H1 (cell line): ENCODE data around the gene CCDC144A. TPM values are rescaled to one million over a fixed set of nuclear protein-coding genes. Genes with fewer than 3 reads are reported as not detected.
"Not testable (repeated sequence)": the region's sequence is repeated elsewhere in the genome, so short reads cannot be mapped to it uniquely, and the experiment has no call there.

Source experiments
- CTCF ChIA-PET: fragments of 300-600 bp; sonication (Branson Sonifier 250); formaldehyde crosslinking; loops from one replicate; lab custom pipeline; 2021; ENCODE audit not compliant: partially characterized antibody; lab: Charles Lee
- POLR2A ChIA-PET: fragments of 300-600 bp; sonication (Branson Sonifier 250); formaldehyde crosslinking; loops from one replicate; lab custom pipeline; 2021; ENCODE audit warnings: inconsistent platforms; ENCODE audit not compliant: partially characterized antibody; lab: Charles Lee
- DNase-seq, 2 experiments: peaks; one replicate each; pipeline versions ENCODE4 v3.0.0 to v3.0.0-alpha.2; 2010 to 2022; ENCODE audit warnings: low spot score in 2 of 2, low read depth in 1 of 2, mixed read lengths in 1 of 2
- FAIRE-seq: peaks from 2 replicates; lab custom pipeline; 2011; peaks lifted over from hg19 to GRCh38; lab: Jason Lieb, UNC
- H2AFZ ChIP-seq: 2 replicates; pipeline ENCODE4 v1.8.1; 2012; ENCODE audit warnings: low read length, inconsistent platforms
- H2AK5ac ChIP-seq: 2 replicates; pipeline ENCODE4 v1.6.1; 2013; ENCODE audit warnings: low read depth, low read length
- H2BK120ac ChIP-seq: replicated peaks from 2 replicates; pipeline ENCODE3; 2013; ENCODE audit warnings: low read depth, low read length, inconsistent platforms
- H2BK12ac ChIP-seq: 2 replicates; pipeline ENCODE4 v1.6.1; 2013; ENCODE audit warnings: low read depth, low read length
- H2BK15ac ChIP-seq: 2 replicates; pipeline ENCODE4 v1.6.1; 2013; ENCODE audit warnings: low read length
- H2BK20ac ChIP-seq: 2 replicates; pipeline ENCODE4 v1.6.1; 2013; ENCODE audit warnings: low read length
- H2BK5ac ChIP-seq: 2 replicates; pipeline ENCODE4 v1.6.1; 2013; ENCODE audit warnings: low read depth, low read length
- H3K14ac ChIP-seq: 2 replicates; pipeline ENCODE4 v1.6.1; 2013; ENCODE audit warnings: inconsistent platforms; ENCODE audit not compliant: insufficient read length
- H3K18ac ChIP-seq: 2 replicates; pipeline ENCODE4 v1.6.1; 2013; ENCODE audit warnings: low read length; ENCODE audit errors: extremely low read depth
- H3K23ac ChIP-seq: 2 replicates; pipeline ENCODE4 v1.6.1; 2013; ENCODE audit warnings: inconsistent platforms; ENCODE audit not compliant: insufficient read length
- H3K23me2 ChIP-seq: 2 replicates; pipeline ENCODE4 v1.6.1; 2013; ENCODE audit warnings: low read depth, low read length
- H3K27ac ChIP-seq: 2 replicates; pipeline ENCODE4 v1.6.1; 2011; ENCODE audit warnings: low read depth, low read length, inconsistent platforms
- H3K27me3 ChIP-seq, 4 experiments: replicated peaks in 1 of 4; 1 replicate in 1 of 4; 2 replicates in 3 of 4; pipeline versions ENCODE4 v1.6.1 to v1.8.1; 2011 to 2013; ENCODE audit warnings: low read length in 3 of 4, mild to moderate bottlenecking in 3 of 4, inconsistent platforms in 2 of 4, mixed read lengths in 2 of 4, moderate library complexity in 1 of 4; ENCODE audit not compliant: control insufficient read depth in 3 of 4, insufficient read depth in 3 of 4; ENCODE audit errors: extremely low read depth in 1 of 4
- H3K36me3 ChIP-seq, 4 experiments: 2 replicates each; pipeline versions ENCODE4 v1.6.1 to v1.8.1; 2011 to 2013; ENCODE audit warnings: mild to moderate bottlenecking in 4 of 4, low read length in 3 of 4, moderate library complexity in 2 of 4, control low read depth in 1 of 4, inconsistent platforms in 1 of 4; ENCODE audit not compliant: insufficient read depth in 4 of 4, control insufficient read depth in 2 of 4
- H3K4ac ChIP-seq: replicated peaks from 2 replicates; pipeline ENCODE3; 2013; ENCODE audit warnings: low read length, low read depth, mixed read lengths, inconsistent platforms; ENCODE audit not compliant: insufficient read length
- H3K4me1 ChIP-seq, 4 experiments: replicated peaks in 1 of 4; 1 replicate in 1 of 4; 2 replicates in 3 of 4; pipeline versions ENCODE4 v1.6.1 to v1.8.1; 2011 to 2013; ENCODE audit warnings: low read length in 3 of 4, inconsistent platforms in 2 of 4, mixed read lengths in 1 of 4; ENCODE audit not compliant: insufficient read depth in 4 of 4, control insufficient read depth in 3 of 4
- H3K4me2 ChIP-seq, 2 experiments: 2 replicates each; pipeline versions ENCODE4 v1.6.1 to v1.8.1; 2011 to 2013; ENCODE audit warnings: low read depth in 2 of 2, low read length in 2 of 2, control low read depth in 1 of 2, inconsistent platforms in 1 of 2, mild to moderate bottlenecking in 1 of 2; ENCODE audit not compliant: insufficient read depth in 1 of 2
- H3K4me3 ChIP-seq, 4 experiments: fragments of 200-600, 300-600 bp in 1 of 4; sonication (generic), shearing (Covaris generic), sonication (Bioruptor Twin) in 1 of 4; 2 replicates each; pipeline versions ENCODE4 v1.5.1 to v1.8.1; 2011 to 2016; ENCODE audit warnings: low read length in 4 of 4, low read depth in 3 of 4, control low read depth in 2 of 4, inconsistent platforms in 2 of 4, mild to moderate bottlenecking in 2 of 4, mixed read lengths in 1 of 4, moderate library complexity in 1 of 4; ENCODE audit not compliant: insufficient read depth in 2 of 4; ENCODE audit errors: extremely low read depth in 1 of 4
- H3K56ac ChIP-seq: replicated peaks from 2 replicates; pipeline ENCODE3; 2013; ENCODE audit warnings: low read depth, mild to moderate bottlenecking, mixed read lengths, low read length, inconsistent platforms; ENCODE audit not compliant: insufficient read length
- H3K79me1 ChIP-seq: 2 replicates; pipeline ENCODE4 v1.6.1; 2013; ENCODE audit warnings: low read depth, low read length, control low read depth
- H3K79me2 ChIP-seq, 2 experiments: 2 replicates each; pipeline versions ENCODE4 v1.6.1 to v1.8.1; 2012 to 2013; ENCODE audit warnings: low read length in 2 of 2, mild to moderate bottlenecking in 2 of 2, inconsistent platforms in 1 of 2; ENCODE audit not compliant: insufficient read depth in 2 of 2, control insufficient read depth in 1 of 2
- H3K9ac ChIP-seq, 4 experiments: replicated peaks in 1 of 4; 1 replicate in 1 of 4; 2 replicates in 3 of 4; pipeline versions ENCODE4 v1.6.1 to v1.8.1; 2011 to 2013; ENCODE audit warnings: low read depth in 3 of 4, low read length in 3 of 4, control low read depth in 2 of 4, mild to moderate bottlenecking in 2 of 4, moderate library complexity in 2 of 4, inconsistent platforms in 1 of 4; ENCODE audit errors: extremely low read depth in 1 of 4
- H3K9me3 ChIP-seq, 2 experiments: 2 replicates each; pipeline versions ENCODE4 v1.6.1 to v1.8.1; 2012 to 2013; ENCODE audit warnings: mild to moderate bottlenecking in 2 of 2, moderate library complexity in 2 of 2, control low read depth in 1 of 2, inconsistent platforms in 1 of 2, low read depth in 1 of 2, low read length in 1 of 2, mixed read lengths in 1 of 2; ENCODE audit not compliant: insufficient read depth in 2 of 2
- H4K20me1 ChIP-seq, 2 experiments: replicated peaks in 1 of 2; 2 replicates each; pipeline versions ENCODE3 to v1.8.1; 2011 to 2013; ENCODE audit warnings: inconsistent platforms in 2 of 2, low read length in 2 of 2, mild to moderate bottlenecking in 1 of 2; ENCODE audit not compliant: insufficient read depth in 2 of 2, control insufficient read depth in 1 of 2
- H4K5ac ChIP-seq: 2 replicates; pipeline ENCODE4 v1.6.1; 2013; ENCODE audit warnings: low read length, low read depth, mixed read lengths, inconsistent platforms; ENCODE audit not compliant: insufficient read length
- H4K8ac ChIP-seq: 2 replicates; pipeline ENCODE4 v1.8.0; 2013; ENCODE audit warnings: mild to moderate bottlenecking, moderate library complexity, low read length, inconsistent platforms; ENCODE audit not compliant: insufficient read depth; ENCODE audit errors: extremely low read depth
- H4K91ac ChIP-seq: replicated peaks from 2 replicates; pipeline ENCODE3; 2013; ENCODE audit warnings: low read length, mixed read lengths, inconsistent platforms; ENCODE audit not compliant: insufficient read length
- ASH2L ChIP-seq: fragments of 200-600, 300-600 bp; sonication (generic); IDR thresholded peaks from one replicate; pipeline ENCODE4 v1.7.1; 2017; ENCODE audit warnings: low read length
- WGBS, 2 experiments: shearing (Covaris generic) in 1 of 2; methylation state at CpG; one replicate each; pipeline versions ENCODE4 v1.1.6 to v1.1.7; 2013 to 2015; ENCODE audit warnings: low lambda C conversion rate in 2 of 2, mixed read lengths in 2 of 2, inconsistent platforms in 1 of 2, low coverage in 1 of 2, missing lambda C conversion rate in 1 of 2; ENCODE audit not compliant: insufficient replicate concordance in 2 of 2, insufficient coverage in 1 of 2, insufficient read length in 1 of 2; ENCODE audit errors: extremely low coverage in 1 of 2, missing lambda C conversion rate in 1 of 2; 5-methylcytosine and 5-hydroxymethylcytosine counted together
- polyA plus RNA-seq, 7 experiments: library from polyadenylated mRNA; depleted of rRNA in 3 of 7; stranded (reverse) in 5 of 7; unstranded in 2 of 7; fragments of >200 nt in 5 of 7; fragments of 200-250 nt in 2 of 7; gene quantifications; 1 replicate in 5 of 7; 2 replicates in 1 of 7; 4 replicates in 1 of 7; pipeline versions ENCODE4 v1.2.1 to v1.2.3, GENCODE V29; 2011 to 2013; ENCODE audit warnings: missing spikeins in 2 of 7, mixed read lengths in 2 of 7
- total RNA-seq: library from RNA; stranded (reverse); fragmentation: NEBNext Ultra II Directional; extraction: Animal tissue kit (Norgen Biotek cat#: 25700); gene quantifications from 2 replicates; pipeline ENCODE4 v1.2.1, GENCODE V29; 2021

CCDC144A gene
- total and polyA plus RNA-seq, 2 of the 8 experiments (the other 6 are each of a cell fraction or from before 2014, with no cell fraction given): 0.35 to 1.7 TPM

- POLR2A ChIA-PET, H2BK12ac ChIP-seq, H3K18ac ChIP-seq, H2AK5ac ChIP-seq, H3K36me3 ChIP-seq, H2BK20ac ChIP-seq, H2BK120ac ChIP-seq, H3K9ac ChIP-seq, H2BK15ac ChIP-seq, H2AFZ ChIP-seq, CTCF ChIA-PET, H4K8ac ChIP-seq, H3K23ac ChIP-seq, H3K4me1 ChIP-seq, H3K27ac ChIP-seq, H3K56ac ChIP-seq, H3K79me1 ChIP-seq, DNase-seq, H3K14ac ChIP-seq, H3K27me3 ChIP-seq, H2BK5ac ChIP-seq, H3K4ac ChIP-seq, H3K23me2 ChIP-seq, H3K79me2 ChIP-seq, H4K5ac ChIP-seq, H4K91ac ChIP-seq, H4K20me1 ChIP-seq: not testable (repeated sequence)
- H3K9me3 ChIP-seq: peaks cover 0 to 15% of the 10 kb centered on the region in 2 experiments; a peak in 1 of 4 replicates
- WGBS, 2 experiments: 0% methylated on average over 5 of the region's 5 CpGs; no CpG with 5 or more reads in 1 of the 2 experiments
- TF ChIP-seq ASH2L: peak; percentile 35
- FAIRE-seq: peak; percentile 24
- peak overlapping the region; percentile 44 to 49; a peak in 3 of 4 replicates for H3K4me2 ChIP-seq
- H3K4me3 ChIP-seq: peak overlapping the region in 1 of 4 experiments; percentile 28; a peak in 1 of 8 replicates
Measured at GRCh38 chr17:16687151-16687550, 2.9 kb upstream of the CCDC144A start.

- POLR2A ChIA-PET, H4K5ac ChIP-seq, H3K4ac ChIP-seq, H4K8ac ChIP-seq, H3K36me3 ChIP-seq, H2BK12ac ChIP-seq, H2AFZ ChIP-seq, H3K4me1 ChIP-seq, H3K56ac ChIP-seq, H3K14ac ChIP-seq, H2BK15ac ChIP-seq, H2BK20ac ChIP-seq, H3K79me1 ChIP-seq, H3K18ac ChIP-seq, H2BK120ac ChIP-seq, H3K23ac ChIP-seq, H3K79me2 ChIP-seq, H4K91ac ChIP-seq, H2AK5ac ChIP-seq, FAIRE-seq, H4K20me1 ChIP-seq, H3K4me3 ChIP-seq, H2BK5ac ChIP-seq, H3K27ac ChIP-seq, H3K23me2 ChIP-seq, H3K9ac ChIP-seq, H3K4me2 ChIP-seq, DNase-seq, H3K27me3 ChIP-seq: not testable (repeated sequence)
- peaks cover 0 to 15% of the 10 kb centered on the region in 2 experiments; a peak in 1 of 4 replicates for H3K9me3 ChIP-seq
- CTCF ChIA-PET: interaction anchor here (0.7 to 2.3 kb wide), 9 partner anchors 101 to 378 kb away, joined by 3 to 10 read pairs (median 5); no protein-coding TSS in a partner anchor
- WGBS, 2 experiments: 93% methylated on average over 20 of the region's 30 CpGs; no CpG with 5 or more reads in 1 of the 2 experiments
Measured at GRCh38 chr17:16690447-16690846, 406 bp downstream of the CCDC144A start.
